GM21515 (cell line): ENCODE measurements around the gene TMPRSS4.

Source experiments
- ATAC-seq: cut with Tn5 transposase; IDR thresholded peaks from one replicate; pipeline ENCODE4 v1.9.1; 2021; ENCODE audit not compliant: unreplicated experiment

TMPRSS4 gene, protein sequence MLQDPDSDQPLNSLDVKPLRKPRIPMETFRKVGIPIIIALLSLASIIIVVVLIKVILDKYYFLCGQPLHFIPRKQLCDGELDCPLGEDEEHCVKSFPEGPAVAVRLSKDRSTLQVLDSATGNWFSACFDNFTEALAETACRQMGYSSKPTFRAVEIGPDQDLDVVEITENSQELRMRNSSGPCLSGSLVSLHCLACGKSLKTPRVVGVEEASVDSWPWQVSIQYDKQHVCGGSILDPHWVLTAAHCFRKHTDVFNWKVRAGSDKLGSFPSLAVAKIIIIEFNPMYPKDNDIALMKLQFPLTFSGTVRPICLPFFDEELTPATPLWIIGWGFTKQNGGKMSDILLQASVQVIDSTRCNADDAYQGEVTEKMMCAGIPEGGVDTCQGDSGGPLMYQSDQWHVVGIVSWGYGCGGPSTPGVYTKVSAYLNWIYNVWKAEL

DNA sequence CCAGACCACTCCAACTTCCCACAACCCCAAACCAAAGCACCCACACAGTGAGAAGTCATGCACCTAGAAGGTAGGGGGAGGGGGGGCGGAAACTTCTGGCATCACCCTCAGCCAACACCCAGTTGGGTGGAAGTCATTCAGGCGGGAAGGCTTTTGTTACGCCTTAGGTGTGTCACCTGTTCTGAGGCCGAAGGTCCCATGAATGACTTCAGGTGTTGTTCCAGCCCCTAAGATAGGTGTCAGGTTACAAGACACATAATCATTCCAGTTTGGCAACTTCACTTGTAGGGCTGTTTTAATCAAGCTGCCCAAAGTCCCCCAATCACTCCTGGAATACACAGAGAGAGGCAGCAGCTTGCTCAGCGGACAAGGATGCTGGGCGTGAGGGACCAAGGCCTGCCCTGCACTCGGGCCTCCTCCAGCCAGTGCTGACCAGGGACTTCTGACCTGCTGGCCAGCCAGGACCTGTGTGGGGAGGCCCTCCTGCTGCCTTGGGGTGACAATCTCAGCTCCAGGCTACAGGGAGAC is at the start of gene TMPRSS4:
TSS of gene TMPRSS4 (plus strand) at position 325 of the 528 bp plus-strand sequence. CDS start 225 bp downstream, outside the sequence.
- no peak for ATAC-seq

DNA sequence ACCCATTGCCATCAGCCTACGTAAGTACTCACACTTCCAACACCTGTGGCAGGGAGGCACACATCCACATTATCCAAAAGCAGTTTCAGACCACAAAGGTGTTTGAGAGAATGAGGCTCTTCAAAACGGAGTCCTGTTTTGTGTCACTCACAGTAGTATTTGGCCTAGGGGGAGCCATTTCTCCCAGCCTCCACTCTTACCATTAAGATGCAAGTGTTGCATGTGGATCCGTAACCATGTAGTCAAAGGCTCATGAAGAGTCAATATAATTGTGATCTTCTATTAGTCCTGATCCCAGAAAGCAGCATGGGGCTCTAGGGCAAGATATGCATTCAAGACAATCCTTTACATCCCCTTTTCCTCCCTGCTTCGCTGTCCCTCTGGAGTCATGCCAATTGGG is 49.2 kb upstream of the TMPRSS4 start:
- ATAC-seq: no peak

DNA sequence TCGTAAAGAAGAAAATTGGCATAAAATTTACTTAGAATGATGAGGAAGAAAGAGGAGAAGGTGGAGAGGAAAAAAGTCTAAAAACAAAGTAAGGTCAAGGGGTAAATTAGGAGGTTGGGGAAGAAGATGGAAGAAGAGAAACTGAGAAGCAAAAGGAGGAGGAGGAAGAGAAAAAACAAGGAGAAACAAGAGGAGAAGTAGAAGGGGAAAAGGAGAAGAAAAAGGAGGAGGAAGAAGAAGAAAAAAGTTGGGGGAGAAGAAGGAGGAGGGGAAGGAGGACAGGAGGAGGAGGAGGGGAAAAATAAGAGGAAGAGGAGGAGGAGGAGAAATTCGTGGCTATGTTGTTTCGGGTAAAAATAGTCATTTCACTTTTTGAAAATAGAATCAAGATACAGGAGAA is 48.3 kb upstream of the TMPRSS4 start:
- no peak for ATAC-seq

DNA sequence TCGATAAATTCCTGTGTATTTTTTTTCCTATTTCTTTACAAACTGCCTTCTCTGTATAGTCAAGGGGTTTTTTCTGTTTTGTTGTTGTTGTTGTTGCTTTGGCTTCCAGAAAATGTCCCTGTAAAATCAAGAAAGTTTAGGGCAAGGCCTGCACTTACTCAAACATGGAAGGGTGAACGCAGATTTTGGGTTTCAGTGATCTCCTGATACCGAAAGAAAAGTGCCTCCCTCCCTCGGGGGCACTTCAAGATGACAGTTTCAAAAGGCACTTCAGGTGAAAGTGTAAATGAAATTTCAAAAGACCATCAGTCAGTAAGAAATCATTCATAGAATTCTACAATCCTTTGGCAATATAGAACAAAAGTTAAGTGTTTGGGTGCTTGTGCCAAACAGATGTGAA is 43.4 kb upstream of the TMPRSS4 start:
- no peak for ATAC-seq

DNA sequence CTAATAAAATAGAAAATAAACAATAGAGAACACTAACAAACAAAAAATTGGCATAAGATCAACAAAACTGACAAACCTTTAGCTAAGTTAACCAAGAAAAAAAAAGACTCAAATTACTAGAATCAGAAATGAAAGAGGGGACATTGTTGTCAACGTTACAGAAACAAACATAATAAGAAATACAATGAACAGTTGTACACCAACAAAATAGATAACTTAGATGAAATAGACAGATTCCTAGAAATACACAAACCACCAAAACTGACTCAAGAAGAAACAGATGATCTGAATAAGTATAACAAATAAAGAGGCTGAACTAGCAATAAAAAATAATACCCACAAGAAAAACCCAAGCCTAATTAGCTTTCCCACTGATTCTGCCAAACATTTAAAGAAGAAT is 34.7 kb upstream of the TMPRSS4 start:
- ATAC-seq: no peak

DNA sequence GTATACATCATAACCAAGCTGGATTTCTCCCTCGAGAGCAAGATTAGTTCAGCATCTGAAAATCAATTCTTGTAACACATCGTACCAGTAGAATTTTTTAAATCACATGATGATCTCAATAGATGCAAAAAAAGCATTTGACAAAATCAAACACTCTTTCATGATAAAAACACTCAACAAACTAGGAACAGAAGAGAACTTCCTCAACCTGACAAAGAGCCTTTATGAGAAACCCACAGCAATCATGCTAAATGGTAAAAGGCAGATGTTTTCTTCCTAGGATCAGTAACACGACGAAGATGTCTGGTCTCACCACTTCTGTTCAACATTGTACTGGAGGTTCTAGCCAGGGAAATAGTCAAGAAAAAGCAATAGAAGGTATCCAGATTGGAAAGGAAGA is 34.1 kb upstream of the TMPRSS4 start:
- ATAC-seq: no peak

DNA sequence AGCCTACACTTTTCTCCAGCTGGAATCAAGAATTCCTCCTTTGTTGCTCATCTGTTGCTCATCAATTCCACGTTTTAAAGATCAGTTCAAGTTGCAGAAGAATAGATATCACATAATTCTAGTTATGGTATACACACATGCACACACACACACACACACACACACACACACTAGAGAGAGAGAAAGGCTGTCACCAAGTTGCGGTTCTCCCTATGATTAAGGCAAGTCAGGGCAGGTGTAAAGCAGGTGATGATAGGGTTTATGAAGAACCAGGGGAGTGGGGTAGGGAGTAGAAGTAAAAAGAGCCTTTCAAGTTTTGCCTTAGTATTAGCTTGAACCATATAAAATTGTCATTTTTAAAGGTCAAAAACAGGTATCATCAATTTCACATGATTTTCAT is 31.7 kb upstream of the TMPRSS4 start:
- no peak for ATAC-seq

DNA sequence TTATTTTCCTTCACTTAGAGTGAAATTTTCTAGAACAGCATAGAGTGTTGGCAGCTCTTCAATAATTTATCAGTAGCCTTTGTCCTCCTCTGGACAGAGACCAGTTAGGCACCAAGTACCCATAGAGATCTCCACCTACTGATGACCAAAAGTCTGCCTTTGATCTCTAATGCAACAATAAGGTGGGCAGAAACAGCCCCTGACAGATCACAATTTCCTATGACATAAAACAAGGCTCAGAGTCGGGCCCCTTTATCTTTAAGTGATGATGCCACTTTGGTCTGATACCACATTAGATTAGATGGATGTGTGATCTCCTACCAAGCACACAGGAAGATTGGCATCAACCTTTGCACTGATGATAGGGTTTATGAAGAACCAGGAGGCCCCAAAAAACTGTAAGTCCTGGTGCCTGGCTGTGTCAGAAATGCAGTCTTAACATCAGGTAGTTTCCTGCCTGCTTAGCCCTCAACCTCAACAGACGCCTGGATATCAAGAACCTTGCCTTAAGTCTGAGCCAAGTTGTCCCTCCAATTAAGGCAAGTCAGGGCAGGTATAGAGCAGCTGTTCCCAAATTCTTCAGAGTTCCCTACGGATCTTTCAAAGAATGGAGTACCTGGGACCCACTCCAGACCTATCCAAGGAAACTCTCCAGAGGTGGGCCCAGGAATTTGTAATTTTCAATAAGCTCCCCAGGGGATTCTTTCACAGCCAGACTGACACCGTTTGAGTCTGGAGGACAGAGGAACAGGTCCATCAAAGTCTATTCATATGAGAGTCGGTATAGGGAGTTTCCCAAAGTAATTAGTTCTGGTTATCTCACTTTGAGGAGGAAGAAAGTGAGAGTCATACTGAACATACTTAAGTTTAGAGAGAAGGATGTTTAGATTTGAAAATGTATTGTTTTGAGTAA is 30.6 kb upstream of the TMPRSS4 start:
- no peak for ATAC-seq

DNA sequence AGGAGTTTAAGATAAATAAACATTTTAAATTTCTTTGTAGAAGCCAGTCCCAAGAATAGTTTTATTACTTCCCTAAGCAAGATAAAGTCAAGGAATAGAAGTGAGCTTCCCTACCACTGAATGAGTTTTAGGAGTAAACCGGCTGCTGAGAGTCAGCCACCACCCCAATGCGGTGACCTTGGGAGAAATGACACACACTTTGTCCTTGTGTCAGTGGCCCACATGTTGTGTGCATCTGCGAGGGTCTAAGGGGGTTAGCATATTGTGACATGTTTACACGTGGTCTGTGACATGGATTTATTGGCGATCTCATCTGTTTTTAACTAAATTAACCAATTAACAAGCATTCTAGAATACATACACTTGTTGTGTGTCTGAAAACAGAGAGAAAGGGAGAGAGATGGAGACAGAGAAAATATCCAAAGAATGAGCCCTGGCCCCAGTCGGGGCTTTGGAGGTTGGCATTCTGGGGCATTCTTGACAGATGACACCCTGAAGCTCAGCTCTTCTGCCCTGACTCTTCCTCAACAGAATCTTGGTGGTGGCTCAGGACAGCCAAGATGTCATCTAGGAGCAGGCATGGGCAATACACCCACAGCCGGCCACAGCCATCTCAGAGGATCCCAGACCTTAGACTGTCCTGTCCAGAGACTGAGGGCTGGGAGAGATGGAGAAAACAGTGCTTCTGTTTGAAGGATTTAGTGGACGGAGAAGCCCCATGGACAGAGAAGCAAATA is 29.7 kb upstream of the TMPRSS4 start:
- no peak for ATAC-seq

DNA sequence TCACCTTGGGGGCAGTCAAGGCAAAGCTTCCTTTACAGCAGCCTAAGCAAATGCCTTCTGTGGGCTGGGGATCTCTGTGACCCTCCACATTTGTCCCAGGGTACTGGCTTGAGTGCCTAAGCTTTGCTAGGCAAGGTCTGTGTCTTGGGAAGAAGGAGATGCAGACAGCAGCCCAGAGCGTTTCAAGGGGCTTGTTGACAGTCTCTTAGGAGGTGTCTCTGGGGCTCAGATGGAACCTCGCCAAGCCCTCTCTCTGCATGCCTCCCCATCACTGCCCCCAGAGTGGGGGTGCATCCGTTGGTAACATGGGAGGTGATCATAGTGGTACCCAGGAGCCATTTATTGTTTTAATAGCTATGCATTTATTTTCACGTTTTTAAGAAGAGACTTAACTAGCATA is 29.1 kb upstream of the TMPRSS4 start:
- no peak for ATAC-seq

DNA sequence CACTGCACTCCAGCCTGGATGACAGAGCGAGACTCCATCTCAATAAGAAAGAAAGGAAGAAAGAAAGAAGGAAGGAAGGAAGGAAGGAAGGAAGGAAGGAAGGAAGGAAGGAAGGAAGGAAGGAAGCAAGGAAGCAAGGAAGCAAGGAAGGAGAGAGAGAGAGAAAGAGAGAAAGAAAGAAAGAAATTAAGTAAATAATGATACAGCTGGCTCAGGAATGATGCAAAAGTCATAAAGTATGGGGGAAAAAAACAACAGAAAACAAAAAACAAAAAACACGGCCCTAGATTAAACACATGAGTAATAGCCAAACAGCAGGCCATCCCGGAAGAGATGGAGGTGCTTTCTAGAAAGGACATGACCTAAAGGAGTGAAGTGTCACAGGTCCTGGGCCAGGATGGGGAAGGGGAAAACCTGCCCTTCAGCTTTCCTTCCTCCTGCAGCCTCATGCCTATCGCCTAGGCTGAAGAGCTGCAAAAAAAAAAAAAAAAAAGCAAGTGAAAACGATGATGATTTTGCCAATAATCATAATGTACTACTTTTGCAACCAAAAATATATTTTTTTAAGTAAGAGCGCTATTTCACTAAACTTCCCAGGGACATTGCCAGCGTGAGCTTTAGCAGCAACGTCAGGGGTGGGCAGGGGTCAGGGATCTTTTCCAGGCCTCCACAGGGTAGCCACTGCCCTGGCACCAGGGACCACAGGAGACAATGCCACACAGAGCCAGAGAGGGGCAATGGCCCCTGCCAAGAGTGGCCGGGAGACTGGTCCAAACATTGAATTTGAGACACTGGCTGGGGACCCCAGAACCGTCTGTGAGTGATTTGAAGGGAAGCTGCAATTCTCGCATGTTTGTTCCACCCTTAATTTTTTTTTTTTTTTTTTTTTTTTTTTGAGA is 28.2 kb upstream of the TMPRSS4 start:
- no peak for ATAC-seq

DNA sequence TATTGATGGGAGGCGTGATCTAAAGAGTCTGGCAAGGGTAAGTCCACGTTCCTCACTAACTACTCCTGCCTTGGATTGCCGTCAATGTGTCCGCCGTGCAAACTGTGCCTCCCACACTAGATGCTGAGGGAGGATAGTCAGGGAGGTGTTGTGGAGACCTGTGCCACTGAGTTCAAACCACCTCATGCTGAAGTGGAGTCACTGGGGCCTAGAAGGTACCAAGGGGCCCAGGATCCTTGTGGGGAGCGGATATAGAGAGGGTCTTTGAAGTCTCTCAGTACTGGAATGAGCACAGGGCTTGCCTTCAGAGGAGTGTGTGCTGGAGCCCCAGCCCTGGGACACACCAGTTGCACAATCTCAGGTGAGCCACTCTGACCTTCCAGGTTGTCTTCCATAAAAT is 27.1 kb upstream of the TMPRSS4 start:
- no peak for ATAC-seq

DNA sequence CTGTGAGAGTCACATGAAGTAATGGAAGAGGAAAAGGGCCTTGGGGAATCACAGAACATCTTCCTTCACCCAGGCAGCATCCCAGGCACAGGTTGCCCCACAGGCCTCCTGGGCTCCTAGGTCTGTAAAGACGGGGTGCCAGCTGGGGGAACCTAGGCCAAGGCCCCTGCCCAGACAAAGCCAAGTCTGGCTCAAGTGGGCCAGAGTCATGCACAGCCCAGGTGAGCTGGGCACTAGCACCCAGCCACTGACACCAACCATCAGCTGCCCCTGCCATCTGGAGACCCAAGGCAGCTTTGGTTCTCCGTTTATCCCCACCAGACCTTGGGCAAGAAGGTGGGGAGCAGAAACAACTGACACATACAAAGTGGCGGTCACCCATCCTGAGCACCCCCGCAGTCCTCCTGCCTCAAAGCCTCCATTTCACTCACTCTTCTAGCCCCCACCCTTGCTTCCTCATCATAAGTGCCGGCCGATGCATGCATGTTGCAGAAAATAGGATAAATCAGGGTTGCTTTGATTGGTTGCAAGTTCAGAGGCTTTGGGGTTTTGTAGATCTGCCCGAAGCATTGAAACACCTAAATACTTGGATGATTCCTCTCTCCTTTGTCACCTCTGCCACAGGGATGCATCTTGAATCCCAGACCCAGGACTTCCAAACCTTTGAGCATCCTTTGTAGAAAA is 26.5 kb upstream of the TMPRSS4 start:
- no peak for ATAC-seq

DNA sequence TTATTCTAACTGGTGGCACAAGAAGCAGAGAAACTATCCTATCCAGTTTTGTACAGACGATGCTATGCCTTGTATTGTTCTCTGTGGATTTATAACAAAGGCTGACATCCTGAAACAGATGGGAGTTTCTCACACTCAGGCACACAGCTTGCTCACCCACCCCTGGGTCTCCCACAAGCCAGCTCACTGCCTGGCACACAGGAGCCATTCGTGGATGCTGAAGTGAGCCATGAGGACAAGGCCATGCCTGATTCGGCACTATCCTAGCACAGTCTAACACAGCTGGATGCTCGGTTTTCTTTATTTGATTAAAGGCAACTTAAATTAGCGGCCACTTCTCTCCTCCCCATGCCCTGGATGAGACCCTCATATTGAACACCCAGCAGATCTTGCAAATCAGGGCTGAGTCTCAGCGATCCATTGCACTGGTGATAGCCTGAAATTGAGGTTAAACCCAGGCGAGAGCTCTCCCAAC is 25.7 kb upstream of the TMPRSS4 start:
- ATAC-seq: no peak

DNA sequence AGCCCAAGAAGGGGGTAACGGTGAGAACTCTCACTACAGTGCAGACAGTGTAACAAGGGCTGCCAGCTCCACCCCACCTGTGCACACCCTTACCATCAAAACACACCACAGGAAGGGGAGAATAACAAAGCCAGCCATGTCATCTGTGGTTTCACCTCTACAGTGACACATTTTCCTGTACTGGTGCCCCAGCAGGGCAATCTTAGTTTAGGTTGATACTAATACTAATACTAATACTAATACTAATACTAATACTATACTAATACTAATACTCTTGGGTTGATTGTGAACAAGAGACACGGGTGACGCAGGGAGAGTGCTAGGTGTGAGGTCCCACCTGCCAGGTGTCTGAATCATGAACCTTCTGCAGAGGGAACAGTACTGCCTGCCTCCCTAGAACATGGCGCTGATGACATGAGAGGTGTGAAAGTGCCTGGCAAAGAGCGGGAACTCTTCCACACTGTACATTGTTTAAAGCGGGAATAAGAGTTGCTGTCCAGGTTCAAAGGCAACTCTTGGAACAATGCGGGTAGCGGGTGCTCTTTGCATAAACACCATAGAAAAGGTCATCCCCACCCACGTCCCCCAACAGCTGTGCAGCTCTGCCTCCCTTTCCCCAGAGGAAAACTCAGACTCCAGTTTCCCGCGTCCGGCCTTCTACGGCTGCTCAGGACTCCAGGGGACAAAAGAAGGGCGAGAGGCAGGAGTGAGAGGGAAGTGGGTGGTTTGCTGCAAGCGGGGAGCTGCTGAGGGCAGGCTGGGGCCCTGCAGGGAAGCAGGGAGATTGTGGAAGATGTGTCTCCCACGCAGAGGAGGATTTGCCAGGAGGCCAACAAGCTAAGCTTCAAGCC is 25.0 kb upstream of the TMPRSS4 start:
- no peak for ATAC-seq

DNA sequence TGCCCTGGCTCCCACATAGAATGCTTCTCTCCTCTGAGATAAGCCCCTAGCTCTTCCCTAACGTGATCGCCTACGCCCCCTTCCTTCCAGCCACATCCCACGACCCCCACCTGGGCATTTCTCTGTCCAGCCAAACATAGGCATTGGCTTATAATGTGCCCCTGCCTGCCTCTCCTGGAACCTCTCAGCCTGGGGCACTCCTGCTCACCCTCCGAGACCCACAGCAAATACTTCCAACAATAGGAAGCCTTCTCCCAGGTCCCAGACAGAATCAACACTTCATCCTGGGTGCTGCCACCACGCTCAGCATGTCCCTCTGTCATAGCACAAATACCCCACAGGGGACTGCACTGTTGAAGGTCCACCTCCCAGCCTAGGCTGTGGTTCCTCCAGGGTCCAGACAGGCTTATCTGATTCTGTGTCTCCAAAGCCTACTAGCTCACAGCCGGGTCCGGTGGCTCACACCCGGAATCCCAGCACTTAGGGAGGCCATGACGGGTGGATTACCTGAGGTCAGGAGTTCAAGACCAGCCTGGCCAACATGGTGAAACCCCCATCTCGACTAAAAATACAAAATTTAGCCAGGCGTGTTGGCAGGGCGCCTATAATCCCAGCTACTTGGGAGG is 24.2 kb upstream of the TMPRSS4 start:
- ATAC-seq: no peak

DNA sequence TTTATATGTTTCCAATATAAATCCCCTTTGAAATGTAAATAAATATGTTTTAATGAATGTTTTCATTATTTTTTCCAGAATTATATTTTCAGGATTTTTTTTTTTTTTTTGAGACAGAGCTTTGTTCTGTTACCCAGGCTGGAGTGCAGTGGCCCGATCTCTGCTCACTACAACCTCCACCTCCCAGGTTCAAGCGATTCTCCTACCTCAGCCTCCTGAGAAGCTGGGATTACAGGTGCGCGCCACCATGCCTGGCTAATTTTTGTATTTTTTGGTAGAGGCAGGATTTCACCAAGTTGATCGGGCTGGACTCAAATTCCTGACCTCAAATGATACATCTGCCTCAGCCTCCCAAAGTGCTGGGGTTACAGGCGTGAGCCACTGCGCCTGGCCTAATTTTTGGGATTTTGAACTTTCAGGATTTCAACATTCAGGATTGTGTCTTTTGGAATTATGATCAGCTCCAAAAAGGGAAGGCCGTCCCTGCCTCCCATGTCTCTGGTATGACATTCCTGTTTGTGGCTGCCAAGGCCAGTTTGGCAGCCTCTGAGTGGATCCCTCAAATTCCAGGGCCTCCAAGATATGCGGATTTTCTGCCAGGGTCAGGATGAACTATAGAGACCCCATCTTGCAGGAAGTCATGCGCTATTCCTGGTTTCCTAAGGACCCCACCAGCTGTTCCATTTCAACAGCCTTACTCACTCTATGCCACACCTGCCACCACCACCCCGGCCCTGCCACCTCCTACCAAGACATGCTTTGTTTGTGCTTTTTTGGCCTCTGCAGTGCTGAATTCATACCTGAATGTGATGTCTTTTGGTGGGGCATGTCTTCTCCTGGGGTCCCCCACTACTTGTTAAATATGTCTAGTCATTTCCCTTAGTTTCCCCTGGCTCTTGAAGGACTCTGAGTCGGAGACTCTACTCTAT is 21.9 kb upstream of the TMPRSS4 start:
- ATAC-seq: no peak
